ENCODE measurements around the gene CYP4V2. TPM values are rescaled to one million over a fixed set of nuclear protein-coding genes. Genes with fewer than 3 reads are reported as not detected.

The CYP4V2 gene
- total RNA-seq, 1 donor from 2014 or later, result 9.1 TPM

DNA sequence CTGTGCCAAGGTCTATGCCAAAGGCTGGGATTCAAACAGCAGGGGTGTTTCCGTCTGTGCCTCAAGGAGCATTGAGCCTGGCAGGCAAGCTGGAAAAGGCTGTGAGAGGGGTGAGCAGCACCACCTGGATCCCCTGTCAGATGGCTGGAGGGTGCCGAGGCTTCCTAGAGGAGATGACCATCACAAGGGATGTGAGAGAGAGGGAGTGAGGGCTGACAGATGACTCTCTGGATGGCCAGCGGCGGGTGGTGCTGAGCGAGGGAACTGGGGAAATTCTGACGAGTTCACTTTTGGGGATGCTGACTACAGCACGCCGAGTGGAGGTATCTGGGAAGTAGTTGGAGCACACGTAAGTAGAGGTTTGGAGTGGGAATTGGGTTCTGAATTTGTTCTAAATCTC is 22.6 kb upstream of the CYP4V2 start:
- no peak overlapping the region for H3K27ac ChIP-seq (ENCODE audit: low read depth, low read length)
- H3K36me3 Mint-ChIP-seq (ENCODE audit: low read depth, unreplicated experiment), result no peaks in the 10 kb centered on the region
- no peak overlapping the region for H3K4me3 Mint-ChIP-seq (ENCODE audit: unreplicated experiment)
- TF ChIP-seq EZH2 (IDR thresholded peaks at IDR 0.05; ENCODE audit: insufficient read depth, low read length), result no peak
- TF ChIP-seq, protein P1, sequence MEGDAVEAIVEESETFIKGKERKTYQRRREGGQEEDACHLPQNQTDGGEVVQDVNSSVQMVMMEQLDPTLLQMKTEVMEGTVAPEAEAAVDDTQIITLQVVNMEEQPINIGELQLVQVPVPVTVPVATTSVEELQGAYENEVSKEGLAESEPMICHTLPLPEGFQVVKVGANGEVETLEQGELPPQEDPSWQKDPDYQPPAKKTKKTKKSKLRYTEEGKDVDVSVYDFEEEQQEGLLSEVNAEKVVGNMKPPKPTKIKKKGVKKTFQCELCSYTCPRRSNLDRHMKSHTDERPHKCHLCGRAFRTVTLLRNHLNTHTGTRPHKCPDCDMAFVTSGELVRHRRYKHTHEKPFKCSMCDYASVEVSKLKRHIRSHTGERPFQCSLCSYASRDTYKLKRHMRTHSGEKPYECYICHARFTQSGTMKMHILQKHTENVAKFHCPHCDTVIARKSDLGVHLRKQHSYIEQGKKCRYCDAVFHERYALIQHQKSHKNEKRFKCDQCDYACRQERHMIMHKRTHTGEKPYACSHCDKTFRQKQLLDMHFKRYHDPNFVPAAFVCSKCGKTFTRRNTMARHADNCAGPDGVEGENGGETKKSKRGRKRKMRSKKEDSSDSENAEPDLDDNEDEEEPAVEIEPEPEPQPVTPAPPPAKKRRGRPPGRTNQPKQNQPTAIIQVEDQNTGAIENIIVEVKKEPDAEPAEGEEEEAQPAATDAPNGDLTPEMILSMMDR (IDR thresholded peaks at IDR 0.05; ENCODE audit: insufficient read depth, low read depth, low read length), result no peak
- H2AFZ ChIP-seq (ENCODE audit: low read depth, low read length), result no peak overlapping the region
- H3K27ac Mint-ChIP-seq (ENCODE audit: unreplicated experiment), result no peak overlapping the region
- no peak for FAIRE-seq
- H3K9me3 ChIP-seq (ENCODE audit: insufficient read depth, low read depth, low read length), result no peaks in the 10 kb centered on the region
- H3K27me3 Mint-ChIP-seq (ENCODE audit: low read depth, unreplicated experiment), result peaks cover 11% of the 10 kb centered on the region
- H3K4me1 ChIP-seq (ENCODE audit: insufficient read depth, low read length), result no peaks in the 10 kb centered on the region
- H3K9ac ChIP-seq (ENCODE audit: low read length), result no peak overlapping the region
- H3K9me3 Mint-ChIP-seq (ENCODE audit: unreplicated experiment), result peaks cover 2% of the 10 kb centered on the region
- DNase-seq (ENCODE audit: low read depth), result no peak
- H3K79me2 ChIP-seq (ENCODE audit: insufficient read depth, low read length), result no peaks in the 10 kb centered on the region
- no peaks in the 10 kb centered on the region for H3K4me1 Mint-ChIP-seq (ENCODE audit: low read depth, unreplicated experiment)
- H3K36me3 ChIP-seq (ENCODE audit: insufficient read depth, low read length), result no peaks in the 10 kb centered on the region
- H3K4me2 ChIP-seq (ENCODE audit: low read length), result no peak overlapping the region
- H3K4me3 ChIP-seq (ENCODE audit: insufficient read depth, low read depth, low read length), result no peak overlapping the region
- no peaks in the 10 kb centered on the region for H3K27me3 ChIP-seq (ENCODE audit: insufficient read depth, low read length)
- H4K20me1 ChIP-seq (ENCODE audit: insufficient read depth, low read length), result no peaks in the 10 kb centered on the region

DNA sequence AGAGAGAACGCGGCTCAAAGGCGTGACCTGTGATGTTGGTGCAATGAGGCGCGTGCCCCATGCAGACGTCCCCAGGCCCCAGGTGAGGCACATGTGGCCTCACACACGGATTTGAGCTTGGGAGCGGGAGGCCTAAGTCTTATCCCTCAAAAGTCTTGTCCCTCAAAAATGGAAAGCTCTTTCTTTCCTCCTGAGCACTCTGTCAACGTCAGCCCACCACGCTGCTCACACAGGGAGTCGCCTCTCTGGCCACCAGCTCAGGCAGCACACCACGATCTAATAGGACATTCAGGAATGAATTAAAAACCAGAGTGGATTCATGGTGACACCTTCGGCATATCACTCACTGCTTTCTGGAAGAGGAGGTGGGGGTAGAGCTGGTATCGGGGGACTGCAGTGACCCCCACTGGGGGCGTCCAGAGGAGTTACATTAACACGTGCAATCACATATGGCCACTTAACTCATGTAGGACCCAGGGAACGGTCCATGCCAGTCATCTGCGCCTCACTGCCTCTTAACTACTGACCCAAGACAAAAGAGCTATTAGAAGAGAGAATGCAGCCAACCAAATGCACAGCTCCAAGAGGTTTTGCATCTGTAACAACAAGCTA is 21.9 kb upstream of the CYP4V2 start:
- DNase-seq (ENCODE audit: low read depth) (no peak), FAIRE-seq (no peak)
- Histone ChIP-seq H3K4me3 (ENCODE audit: insufficient read depth, low read depth, low read length) (no peak overlapping the region), H3K4me1 (ENCODE audit: insufficient read depth, low read length) (no peaks in the 10 kb centered on the region), H3K27me3 (ENCODE audit: insufficient read depth, low read length) (no peaks in the 10 kb centered on the region), H4K20me1 (ENCODE audit: insufficient read depth, low read length) (no peaks in the 10 kb centered on the region), H3K27ac (ENCODE audit: low read depth, low read length) (no peak overlapping the region), H3K4me2 (ENCODE audit: low read length) (no peak overlapping the region), H3K9me3 (ENCODE audit: insufficient read depth, low read depth, low read length) (no peaks in the 10 kb centered on the region), H2AFZ (ENCODE audit: low read depth, low read length) (no peak overlapping the region), H3K79me2 (ENCODE audit: insufficient read depth, low read length) (no peaks in the 10 kb centered on the region), H3K9ac (ENCODE audit: low read length) (no peak overlapping the region), H3K36me3 (ENCODE audit: insufficient read depth, low read length) (no peaks in the 10 kb centered on the region)
- Mint-ChIP-seq H3K4me1 (ENCODE audit: low read depth, unreplicated experiment) (no peaks in the 10 kb centered on the region), H3K36me3 (ENCODE audit: low read depth, unreplicated experiment) (no peaks in the 10 kb centered on the region), H3K9me3 (ENCODE audit: unreplicated experiment) (peaks cover 2% of the 10 kb centered on the region), H3K4me3 (ENCODE audit: unreplicated experiment) (no peak overlapping the region), H3K27me3 (ENCODE audit: low read depth, unreplicated experiment) (peaks cover 11% of the 10 kb centered on the region), H3K27ac (ENCODE audit: unreplicated experiment) (no peak overlapping the region)
- TF ChIP-seq EZH2 (IDR thresholded peaks at IDR 0.05; ENCODE audit: insufficient read depth, low read length), result no peak
- TF ChIP-seq, protein P1 (IDR thresholded peaks at IDR 0.05; ENCODE audit: insufficient read depth, low read depth, low read length), result no peak
